Kidney (tissue), 14 donors: ENCODE measurements around the gene KIR2DL3. TPM values are rescaled to one million over a fixed set of nuclear protein-coding genes. Genes with fewer than 3 reads are reported as not detected.

Source experiments
- DNase-seq, 5 donors: peaks; one replicate each; pipeline ENCODE4 v3.0.0-alpha.2; 2013 to 2020
- FAIRE-seq: peaks from 2 replicates; lab custom pipeline; 2012; peaks lifted over from hg19 to GRCh38; lab: Jason Lieb, UNC
- H3K27ac ChIP-seq, 2 donors: one replicate each; pipeline ENCODE4 v1.7.0; 2013; ENCODE audit warnings: low read depth in 2 of 2, low read length in 2 of 2, inconsistent platforms in 1 of 2
- H3K27me3 ChIP-seq: one replicate; pipeline ENCODE4 v1.7.1; 2013; ENCODE audit warnings: low read length, inconsistent platforms; ENCODE audit not compliant: control insufficient read depth, insufficient read depth
- H3K36me3 ChIP-seq, 3 donors: one replicate each; pipeline versions ENCODE4 v1.7.0 to v1.7.1; 2013; ENCODE audit warnings: low read length in 3 of 3, control low read depth in 1 of 3, inconsistent platforms in 1 of 3; ENCODE audit not compliant: insufficient read depth in 3 of 3, control insufficient read depth in 2 of 3
- H3K4me1 ChIP-seq, 3 donors: one replicate each; pipeline versions ENCODE4 v1.7.0 to v1.7.1; 2013; ENCODE audit warnings: low read length in 3 of 3, inconsistent platforms in 1 of 3, low read depth in 1 of 3; ENCODE audit not compliant: control insufficient read depth in 2 of 3, insufficient read depth in 2 of 3
- H3K4me3 ChIP-seq, 3 donors: one replicate each; pipeline versions ENCODE4 v1.7.0 to v1.8.1; 2013; ENCODE audit warnings: low read length in 3 of 3, control low read depth in 1 of 3, inconsistent platforms in 1 of 3
- H3K9ac ChIP-seq, 3 donors: one replicate each; pipeline versions ENCODE4 v1.7.0 to v1.7.1; 2013; ENCODE audit warnings: low read length in 3 of 3, control low read depth in 1 of 3, inconsistent platforms in 1 of 3
- H3K9me3 ChIP-seq, 3 donors: one replicate each; pipeline versions ENCODE4 v1.7.0 to v1.7.1; 2013; ENCODE audit warnings: low read length in 3 of 3, control low read depth in 1 of 3, inconsistent platforms in 1 of 3; ENCODE audit not compliant: control insufficient read depth in 2 of 3, insufficient read depth in 1 of 3
- intact Hi-C: fragments of 100-400 bp; cut with DNase I; formaldehyde crosslinking; loops from one replicate; pipeline ENCODE4 v1.11.1; 2022
- polyA plus RNA-seq: library from polyadenylated mRNA; stranded (reverse); fragments of 350-450 nt; fragmentation: Illumina TruSeq; extraction: RNeasy Lipid Tissue Mini Kit (QIAGEN cat#74804); gene quantifications from one replicate; pipeline ENCODE4 v1.2.3, GENCODE V29; 2014; ENCODE audit warnings: low read depth, low replicate concordance; ENCODE audit not compliant: insufficient read depth
- total RNA-seq: library from RNA; stranded (reverse); fragmentation: NEBNext Ultra II Directional; extraction: Animal tissue kit (Norgen Biotek cat#: 25700); gene quantifications from one replicate; pipeline ENCODE4 v1.2.1, GENCODE V29; 2021
- TF ChIP-seq, protein P1 (sequence below): IDR thresholded peaks from 3 replicates; pipeline ENCODE4 v1.5.1; 2012; ENCODE audit warnings: mild to moderate bottlenecking, moderate library complexity, borderline replicate concordance; ENCODE audit not compliant: insufficient read depth; ENCODE audit errors: extremely low read depth
- donor health status: control.
- donor health status: control.
- donor health status: control.
- donor health status: control.
- donor health status: control.
- donor health status: DM: yes; HTN: yes; CAD: no.
- donor health status: Normal renal cell carcinoma (clear cell type).

Gene KIR2DL3
- total and polyA plus RNA-seq, 2 donors from 2014 or later, result 0.25 TPM; not detected in 1

DNA sequence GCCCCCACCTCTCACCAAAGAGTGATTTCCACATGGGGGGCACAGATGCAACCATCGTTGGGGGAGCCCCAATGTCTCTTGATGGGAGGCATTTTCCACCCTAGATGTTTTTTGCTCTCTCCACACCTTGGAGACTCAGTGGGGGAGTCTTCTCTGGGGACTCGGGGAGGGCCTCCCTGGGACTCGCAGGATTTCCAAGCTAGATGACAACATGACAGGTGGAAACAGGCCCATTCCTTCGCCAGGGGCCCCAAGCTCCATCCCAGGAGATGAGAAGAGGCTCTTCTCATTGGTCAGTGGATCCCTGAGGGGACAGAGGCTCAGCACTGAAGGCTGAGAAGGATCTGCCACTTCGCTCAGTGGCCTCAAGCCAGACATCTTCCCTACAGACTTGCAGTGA lies 52.4 kb downstream of the KIR2DL3 start:
- Histone ChIP-seq H3K27ac (no peak overlapping the region), H3K9me3 (no peaks in the 10 kb centered on the region), H3K9ac (no peak overlapping the region), H3K4me3 (no peak overlapping the region), H3K4me1 (no peaks in the 10 kb centered on the region), H3K27me3 (no peaks in the 10 kb centered on the region), H3K36me3 (no peaks in the 10 kb centered on the region)
- no peak for DNase-seq
- intact Hi-C loops, result no loop called here
- TF ChIP-seq, protein P1, sequence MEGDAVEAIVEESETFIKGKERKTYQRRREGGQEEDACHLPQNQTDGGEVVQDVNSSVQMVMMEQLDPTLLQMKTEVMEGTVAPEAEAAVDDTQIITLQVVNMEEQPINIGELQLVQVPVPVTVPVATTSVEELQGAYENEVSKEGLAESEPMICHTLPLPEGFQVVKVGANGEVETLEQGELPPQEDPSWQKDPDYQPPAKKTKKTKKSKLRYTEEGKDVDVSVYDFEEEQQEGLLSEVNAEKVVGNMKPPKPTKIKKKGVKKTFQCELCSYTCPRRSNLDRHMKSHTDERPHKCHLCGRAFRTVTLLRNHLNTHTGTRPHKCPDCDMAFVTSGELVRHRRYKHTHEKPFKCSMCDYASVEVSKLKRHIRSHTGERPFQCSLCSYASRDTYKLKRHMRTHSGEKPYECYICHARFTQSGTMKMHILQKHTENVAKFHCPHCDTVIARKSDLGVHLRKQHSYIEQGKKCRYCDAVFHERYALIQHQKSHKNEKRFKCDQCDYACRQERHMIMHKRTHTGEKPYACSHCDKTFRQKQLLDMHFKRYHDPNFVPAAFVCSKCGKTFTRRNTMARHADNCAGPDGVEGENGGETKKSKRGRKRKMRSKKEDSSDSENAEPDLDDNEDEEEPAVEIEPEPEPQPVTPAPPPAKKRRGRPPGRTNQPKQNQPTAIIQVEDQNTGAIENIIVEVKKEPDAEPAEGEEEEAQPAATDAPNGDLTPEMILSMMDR, result no peak
- no peak for FAIRE-seq

DNA sequence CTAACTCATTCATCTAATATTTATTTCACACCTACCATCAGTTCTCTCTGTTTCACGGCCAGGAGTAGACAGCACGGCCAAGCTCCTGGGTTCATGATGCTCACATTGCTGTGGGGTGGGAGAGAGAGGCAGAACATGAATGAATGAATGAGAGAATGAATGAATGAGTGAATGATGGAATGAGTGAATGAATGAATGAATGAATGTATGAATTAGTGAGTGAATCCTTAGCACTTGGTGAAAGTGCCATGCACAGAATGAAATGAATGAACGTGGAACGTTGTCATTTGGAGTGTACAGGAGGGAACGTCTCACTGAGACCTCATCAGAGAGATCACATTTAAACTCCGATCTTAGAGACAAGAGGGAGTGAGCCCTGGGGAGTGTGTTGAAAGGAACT lies 53.2 kb downstream of the KIR2DL3 start:
- Histone ChIP-seq H3K27me3 (no peaks in the 10 kb centered on the region), H3K9ac (no peak overlapping the region), H3K4me1 (no peaks in the 10 kb centered on the region), H3K27ac (no peak overlapping the region), H3K9me3 (no peaks in the 10 kb centered on the region), H3K4me3 (no peak overlapping the region), H3K36me3 (no peaks in the 10 kb centered on the region)
- FAIRE-seq (no peak), DNase-seq (no peak)
- intact Hi-C loops, result no loop called here
- TF ChIP-seq, protein P1, result no peak

DNA sequence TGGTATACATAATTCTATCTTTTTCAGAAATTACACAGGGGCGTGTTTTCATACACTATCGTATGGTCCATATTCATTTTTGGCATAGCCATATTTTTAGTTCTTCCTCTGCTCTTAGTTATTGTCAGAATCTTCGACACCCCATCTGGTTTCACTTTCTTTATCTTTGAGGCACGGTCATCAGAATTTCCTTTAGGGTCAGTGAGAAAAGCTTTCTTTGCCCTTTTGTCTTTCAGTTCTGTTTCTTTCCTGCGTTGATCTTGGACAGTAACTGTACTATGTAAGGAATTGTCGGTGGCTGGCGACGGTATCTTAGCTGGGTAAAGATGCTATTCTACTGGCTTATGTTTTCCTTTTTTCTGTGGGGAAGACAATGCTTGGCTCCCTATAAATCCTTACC lies 54.5 kb downstream of the KIR2DL3 start:
- peak overlapping the region in 2 of 3 donors; percentile 13 to 42 for H3K4me3 ChIP-seq
- no peak overlapping the region for H3K9ac ChIP-seq
- intact Hi-C loops, result no loop called here

More for the DNA sequence above, 54.5 kb downstream of the KIR2DL3 start:
- Histone ChIP-seq H3K27ac (peak overlapping the region in 1 of 2 donors; percentile 53), H3K4me1 (no peaks in the 10 kb centered on the region), H3K27me3 (no peaks in the 10 kb centered on the region), H3K36me3 (no peaks in the 10 kb centered on the region), H3K9me3 (no peaks in the 10 kb centered on the region)
- DNase-seq (peak in 1 of 5 donors; percentile 3), FAIRE-seq (no peak)
- TF ChIP-seq, protein P1, result no peak
